ENCODE data around the gene KIF11.

Gene KIF11

DNA sequence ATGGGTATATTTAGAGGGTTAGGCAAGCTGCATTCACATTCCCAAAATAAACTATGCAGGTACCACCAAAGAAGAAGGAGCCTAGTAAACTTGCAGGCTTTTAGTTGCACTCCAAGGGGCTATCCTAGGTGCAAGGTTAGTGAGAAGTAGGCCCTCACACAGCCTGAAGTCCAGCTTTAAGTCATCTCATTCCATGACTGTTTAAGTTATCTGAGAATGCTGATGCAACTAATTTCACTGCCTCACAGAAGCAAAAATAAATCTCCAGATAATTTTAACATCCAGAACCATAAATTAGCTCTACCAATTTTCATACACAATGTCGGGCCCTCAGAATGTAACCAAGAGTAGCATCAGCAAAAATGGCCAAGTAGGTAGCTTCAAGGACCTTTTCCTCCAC is 62.5 kb downstream of the KIF11 start:
- DNase-seq (ENCODE audit: low read depth): no peak
- no peak overlapping the region for H3K4me3 ChIP-seq (ENCODE audit: low read depth, low read length)
- TF ChIP-seq, protein P1, sequence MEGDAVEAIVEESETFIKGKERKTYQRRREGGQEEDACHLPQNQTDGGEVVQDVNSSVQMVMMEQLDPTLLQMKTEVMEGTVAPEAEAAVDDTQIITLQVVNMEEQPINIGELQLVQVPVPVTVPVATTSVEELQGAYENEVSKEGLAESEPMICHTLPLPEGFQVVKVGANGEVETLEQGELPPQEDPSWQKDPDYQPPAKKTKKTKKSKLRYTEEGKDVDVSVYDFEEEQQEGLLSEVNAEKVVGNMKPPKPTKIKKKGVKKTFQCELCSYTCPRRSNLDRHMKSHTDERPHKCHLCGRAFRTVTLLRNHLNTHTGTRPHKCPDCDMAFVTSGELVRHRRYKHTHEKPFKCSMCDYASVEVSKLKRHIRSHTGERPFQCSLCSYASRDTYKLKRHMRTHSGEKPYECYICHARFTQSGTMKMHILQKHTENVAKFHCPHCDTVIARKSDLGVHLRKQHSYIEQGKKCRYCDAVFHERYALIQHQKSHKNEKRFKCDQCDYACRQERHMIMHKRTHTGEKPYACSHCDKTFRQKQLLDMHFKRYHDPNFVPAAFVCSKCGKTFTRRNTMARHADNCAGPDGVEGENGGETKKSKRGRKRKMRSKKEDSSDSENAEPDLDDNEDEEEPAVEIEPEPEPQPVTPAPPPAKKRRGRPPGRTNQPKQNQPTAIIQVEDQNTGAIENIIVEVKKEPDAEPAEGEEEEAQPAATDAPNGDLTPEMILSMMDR (IDR thresholded peaks at IDR 0.05; ENCODE audit: low read depth, low read length, missing control alignments): no peak

DNA sequence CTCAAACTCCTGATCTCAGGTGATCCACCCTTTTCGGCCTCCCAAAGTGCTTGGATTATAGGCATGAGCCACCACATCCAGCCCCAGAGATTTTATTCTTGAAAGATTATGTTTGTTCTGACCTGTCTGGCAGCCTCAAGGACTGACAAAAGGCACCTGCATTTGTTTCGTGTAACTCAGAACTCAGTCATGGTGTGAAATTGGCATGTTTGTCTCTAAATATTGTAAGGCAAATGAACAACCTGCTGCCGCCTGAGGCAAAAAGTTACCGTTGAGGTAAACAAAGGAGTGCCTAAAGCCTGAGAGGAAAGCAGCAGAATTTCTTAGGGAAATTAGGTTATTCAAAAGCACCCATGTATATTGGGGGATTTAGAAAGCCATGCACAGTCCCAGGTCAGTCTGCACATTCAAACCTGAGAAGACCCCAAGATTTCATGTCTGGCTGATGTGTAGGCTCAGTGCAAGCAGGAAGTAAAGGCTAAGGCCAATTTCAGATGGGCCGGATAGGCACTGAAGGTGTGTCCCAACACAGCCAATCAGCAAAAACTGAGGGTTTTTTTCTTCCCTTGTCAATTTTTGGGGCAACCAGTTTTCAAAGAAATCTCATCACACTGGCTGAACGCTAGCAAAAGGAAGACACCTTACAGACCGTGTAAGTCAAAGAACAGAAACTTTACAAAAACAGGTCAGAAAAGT is 63.5 kb downstream of the KIF11 start:
- TF ChIP-seq, protein P1 (IDR thresholded peaks at IDR 0.05; ENCODE audit: low read depth, low read length, missing control alignments): no peak
- no peak for DNase-seq (ENCODE audit: low read depth)
- no peak overlapping the region for H3K4me3 ChIP-seq (ENCODE audit: low read depth, low read length)

DNA sequence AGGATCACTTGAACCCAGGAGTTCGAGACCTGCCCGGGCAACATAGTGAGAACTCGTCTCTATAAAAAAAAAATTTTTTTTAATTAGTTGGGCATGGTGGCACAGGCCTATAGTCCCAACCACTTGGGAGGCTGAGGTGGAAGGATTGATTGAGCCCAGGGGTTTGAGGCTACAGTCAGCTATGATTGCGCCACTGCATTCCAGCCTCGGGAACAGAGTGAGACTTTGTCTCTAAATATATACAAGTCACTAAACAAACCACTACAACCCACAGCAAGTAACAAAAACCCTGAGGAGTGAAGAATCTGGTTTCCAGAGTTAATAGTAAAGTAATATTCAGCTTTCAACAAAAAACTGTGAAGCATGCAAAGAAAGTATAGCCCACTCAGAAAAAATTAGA is 64.1 kb downstream of the KIF11 start:
- TF ChIP-seq, protein P1 (IDR thresholded peaks at IDR 0.05; ENCODE audit: low read depth, low read length, missing control alignments): no peak
- no peak overlapping the region for H3K4me3 ChIP-seq (ENCODE audit: low read depth, low read length)
- no peak for DNase-seq (ENCODE audit: low read depth)

DNA sequence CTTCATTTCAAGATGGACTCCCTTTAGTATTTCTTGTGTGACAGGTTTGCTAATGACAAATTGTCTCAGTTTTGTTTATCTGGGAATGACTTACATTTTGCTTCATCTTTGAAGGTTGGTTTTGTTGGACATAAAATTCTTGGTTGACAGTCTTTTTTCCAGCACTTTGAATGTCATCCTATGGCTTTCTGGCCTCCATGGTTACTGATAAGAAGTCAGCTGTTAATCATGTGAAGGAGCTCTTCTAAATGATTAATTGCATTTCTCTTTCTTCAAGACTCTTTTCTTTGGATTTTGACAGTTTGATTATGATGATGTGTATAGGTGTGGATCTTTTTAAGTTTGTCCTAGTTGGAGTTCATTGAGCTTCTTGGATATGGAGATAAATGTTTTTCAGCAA is 69.9 kb downstream of the KIF11 start:
- no peak overlapping the region for H3K4me3 ChIP-seq (ENCODE audit: low read depth, low read length)
- no peak for DNase-seq (ENCODE audit: low read depth)
- TF ChIP-seq, protein P1 (IDR thresholded peaks at IDR 0.05; ENCODE audit: low read depth, low read length, missing control alignments): no peak

DNA sequence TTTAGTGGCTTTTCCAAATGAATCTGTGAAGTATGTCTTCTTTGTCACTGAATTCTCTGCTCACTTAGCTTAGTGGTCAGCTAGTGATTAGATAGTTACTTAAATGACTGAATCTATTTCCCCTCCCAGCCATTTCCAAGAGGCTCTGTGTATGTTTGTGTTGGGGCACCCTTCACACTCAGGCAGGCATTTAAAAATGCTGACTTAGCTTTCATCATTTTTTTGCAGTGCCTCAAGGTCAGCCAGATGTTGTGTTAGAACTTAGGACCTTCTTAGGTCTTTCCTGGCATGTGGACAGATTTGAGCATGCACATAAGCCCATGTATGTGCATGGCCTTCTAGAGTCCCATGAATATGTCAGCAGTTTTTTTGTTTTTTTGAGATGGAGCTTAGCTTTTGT is 71.4 kb downstream of the KIF11 start:
- no peak for DNase-seq (ENCODE audit: low read depth)
- TF ChIP-seq, protein P1 (IDR thresholded peaks at IDR 0.05; ENCODE audit: low read depth, low read length, missing control alignments): no peak
- H3K4me3 ChIP-seq (ENCODE audit: low read depth, low read length): no peak overlapping the region

DNA sequence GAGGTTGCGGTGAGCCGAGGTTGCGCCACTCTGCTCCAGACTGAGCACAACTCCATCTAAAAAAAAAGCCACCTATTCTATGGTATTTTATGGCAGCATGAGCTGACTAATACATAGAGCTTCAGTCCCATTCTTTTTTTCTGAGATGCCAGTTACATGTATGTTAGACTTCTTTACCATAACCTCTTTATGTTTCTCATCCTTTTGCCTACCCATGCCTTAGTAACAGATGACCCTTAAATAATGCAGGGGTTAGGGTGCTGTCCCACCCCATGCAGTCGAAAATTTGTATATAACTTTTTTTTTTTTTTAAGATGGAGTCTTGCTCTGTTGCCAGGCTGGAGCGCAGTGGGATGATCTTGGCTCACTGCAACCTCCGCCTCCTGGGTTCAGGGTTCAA is 74.1 kb downstream of the KIF11 start:
- H3K4me3 ChIP-seq (ENCODE audit: low read depth, low read length): no peak overlapping the region
- no peak for DNase-seq (ENCODE audit: low read depth)
- TF ChIP-seq, protein P1 (IDR thresholded peaks at IDR 0.05; ENCODE audit: low read depth, low read length, missing control alignments): no peak

DNA sequence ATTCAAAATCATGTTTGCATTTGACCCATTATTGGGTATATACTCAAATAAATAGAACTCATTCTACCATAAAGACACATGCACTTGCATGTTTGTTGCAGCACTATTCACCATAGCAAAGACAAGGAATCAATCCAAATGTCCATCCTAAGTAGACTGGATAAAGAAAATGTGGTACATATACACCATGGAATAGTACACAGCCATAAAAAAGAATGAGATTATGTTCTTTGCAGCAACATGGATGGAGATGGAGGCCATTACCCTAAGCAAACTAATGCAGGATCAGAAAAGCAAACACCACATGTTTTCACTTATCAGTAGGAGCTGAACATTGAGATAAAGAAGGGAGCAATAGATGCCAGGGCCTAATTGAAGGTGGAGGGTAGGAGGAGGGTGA is 84.8 kb downstream of the KIF11 start:
- H3K4me3 ChIP-seq (ENCODE audit: low read depth, low read length): no peak overlapping the region
- no peak for DNase-seq (ENCODE audit: low read depth)
- TF ChIP-seq, protein P1 (IDR thresholded peaks at IDR 0.05; ENCODE audit: low read depth, low read length, missing control alignments): no peak

Data from GM12864 (cell line).